Lung (tissue), 12 donors: ENCODE results near the gene BCOR. TPM values are rescaled to one million over a fixed set of nuclear protein-coding genes. Genes with fewer than 3 reads are reported as not detected.

Experiments used
- ATAC-seq: fragments of 200-7000 bp; cut with Tn5 transposase; one replicate; pipeline ENCODE4 v1.9.1; 2020; ENCODE audit warnings: moderate number of reproducible peaks; ENCODE audit not compliant: insufficient read depth, low FRiP score
- DNase-seq, 3 donors: peaks; one replicate each; pipeline ENCODE4 v3.0.0-alpha.2; 2013 to 2017
- H3K27ac ChIP-seq, 2 donors: one replicate each; pipeline ENCODE4 v1.5.1; 2013; ENCODE audit warnings: mild to moderate bottlenecking in 2 of 2, moderate library complexity in 2 of 2, control low read depth in 1 of 2, inconsistent platforms in 1 of 2, low read depth in 1 of 2, low read length in 1 of 2
- H3K27me3 ChIP-seq, 3 donors: one replicate each; pipeline ENCODE4 v1.5.1; 2013; ENCODE audit warnings: low read length in 2 of 3; ENCODE audit not compliant: control insufficient read depth in 3 of 3, insufficient read depth in 3 of 3
- H3K36me3 ChIP-seq, 4 donors: one replicate each; pipeline ENCODE4 v1.5.1; 2013; ENCODE audit warnings: low read length in 4 of 4, mild to moderate bottlenecking in 1 of 4, moderate library complexity in 1 of 4; ENCODE audit not compliant: control insufficient read depth in 4 of 4, insufficient read depth in 4 of 4
- H3K4me1 ChIP-seq, 5 donors: one replicate each; pipeline ENCODE4 v1.5.1; 2013; ENCODE audit warnings: low read length in 5 of 5, mild to moderate bottlenecking in 2 of 5, moderate library complexity in 1 of 5; ENCODE audit not compliant: control insufficient read depth in 5 of 5, insufficient read depth in 5 of 5
- H3K4me3 ChIP-seq: one replicate; pipeline ENCODE4 v1.5.1; 2013; ENCODE audit warnings: mild to moderate bottlenecking, control low read depth, moderate library complexity
- H3K9ac ChIP-seq, 2 donors: one replicate each; pipeline ENCODE4 v1.5.1; 2013; ENCODE audit warnings: low read length in 2 of 2, control low read depth in 1 of 2; ENCODE audit not compliant: insufficient read depth in 1 of 2
- H3K9me3 ChIP-seq, 4 donors: one replicate each; pipeline ENCODE4 v1.5.1; 2013; ENCODE audit warnings: low read length in 3 of 4, mild to moderate bottlenecking in 1 of 4, moderate library complexity in 1 of 4; ENCODE audit not compliant: control insufficient read depth in 4 of 4, insufficient read depth in 3 of 4
- CTCF ChIP-seq: IDR thresholded peaks from 2 replicates; pipeline ENCODE4 v1.5.1; 2012; ENCODE audit warnings: mild to moderate bottlenecking; ENCODE audit errors: control extremely low read depth, extremely low read depth
- WGBS, 2 donors: extraction: QIAGEN DNeasy Blood & Tissue Kit; methylation state at CpG; one replicate each; pipeline ENCODE4 v1.1.7; 2013; 5-methylcytosine and 5-hydroxymethylcytosine counted together
- polyA plus RNA-seq, 2 donors: library from polyadenylated mRNA; stranded (reverse); fragments of 200-250 nt; gene quantifications; one replicate each; pipeline ENCODE4 v1.2.1, GENCODE V29; 2013
- total RNA-seq, 2 donors: library from RNA; depleted of rRNA in 1 of 2; stranded (reverse); fragments of >200 nt in 1 of 2; gene quantifications; one replicate each; pipeline ENCODE4 v1.2.1, GENCODE V29; 2014 to 2021
- donor health status: control.
- donor health status: control.
- donor health status: Bipolar disorder and iron deficiency.
- donor health status: healthy.
- donor health status: DM: yes; HTN: yes; CAD: no.

Gene BCOR
- total and polyA plus RNA-seq, 4 donors: 10.8 to 67.2 (median 15.9) TPM

- 80 to 81% methylated on average over 2 of the region's 2 CpGs for WGBS, 2 donors
- no peak overlapping the region for H3K27ac ChIP-seq
These were observed 76.1 kb downstream of the BCOR start for GRCh38 chrX:40021647-40022046.

DNA sequence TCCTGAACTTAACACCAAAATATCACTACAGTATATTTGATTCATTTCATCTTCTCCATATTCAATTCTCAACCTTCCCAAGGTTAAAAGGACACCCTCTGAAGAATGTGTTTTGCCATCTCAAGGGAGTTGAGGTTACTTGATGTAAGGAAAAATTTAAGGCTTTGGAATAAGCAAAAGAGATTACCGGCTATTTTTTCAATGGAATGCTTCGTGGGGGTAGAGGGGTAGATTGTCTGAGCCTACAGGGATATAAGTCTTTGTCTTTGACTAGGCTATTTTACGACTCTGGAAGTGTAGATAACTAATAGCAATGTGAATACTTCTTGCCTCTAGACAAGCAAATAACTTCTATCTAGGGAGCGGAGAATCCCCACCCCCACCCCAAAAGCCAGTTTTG lies 78.2 kb downstream of the BCOR start:
- no peak overlapping the region for H3K4me3 ChIP-seq
- no peak overlapping the region for H3K27ac ChIP-seq
- H3K9ac ChIP-seq: no peak overlapping the region
- 83 to 89% methylated on average over 4 of the region's 4 CpGs for WGBS, 2 donors
- no peak for DNase-seq
- peaks cover 0 to 16% (median 2%) of the 10 kb centered on the region in 4 donors for H3K9me3 ChIP-seq
- H3K36me3 ChIP-seq: no peaks in the 10 kb centered on the region
- no peaks in the 10 kb centered on the region for H3K27me3 ChIP-seq
- no peaks in the 10 kb centered on the region for H3K4me1 ChIP-seq
- TF ChIP-seq CTCF: no peak
- no peak for ATAC-seq

More at GRCh38 chrX:40021647-40022046, 76.1 kb downstream of the BCOR start:
- no peaks in the 10 kb centered on the region for H3K36me3 ChIP-seq
- H3K4me1 ChIP-seq: no peaks in the 10 kb centered on the region
- no peak overlapping the region for H3K4me3 ChIP-seq
- H3K27me3 ChIP-seq: no peaks in the 10 kb centered on the region
- no peak overlapping the region for H3K9ac ChIP-seq
- peaks cover 0 to 11% (median 0%) of the 10 kb centered on the region in 4 donors for H3K9me3 ChIP-seq
- TF ChIP-seq CTCF: no peak
- ATAC-seq (no peak), DNase-seq (no peak)

DNA sequence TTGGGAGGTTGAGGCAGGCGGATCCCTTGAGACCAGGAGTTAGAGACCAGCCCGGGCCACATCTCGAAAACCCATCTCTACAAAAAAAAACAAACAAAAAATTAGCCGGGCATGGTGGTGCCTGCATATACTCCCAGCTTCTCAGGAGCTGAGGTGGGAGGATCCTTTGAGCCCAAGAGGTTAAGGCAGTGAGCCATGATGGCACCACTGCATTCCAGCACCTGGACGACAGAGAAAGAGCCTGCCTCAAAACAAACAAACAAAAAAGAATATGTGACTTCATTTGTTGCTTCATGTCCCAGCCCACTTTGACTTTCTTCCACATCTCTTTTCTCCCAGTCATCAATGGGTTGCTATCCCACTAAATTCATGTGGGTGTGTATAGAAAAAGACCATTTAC lies 79.7 kb downstream of the BCOR start:
- Histone ChIP-seq H3K9me3 (peaks cover 0 to 20% (median 2%) of the 10 kb centered on the region in 4 donors), H3K36me3 (no peaks in the 10 kb centered on the region), H3K9ac (no peak overlapping the region), H3K4me1 (peaks cover 0 to 1% (median 0%) of the 10 kb centered on the region in 5 donors), H3K4me3 (no peak overlapping the region), H3K27me3 (no peaks in the 10 kb centered on the region), H3K27ac (no peak overlapping the region)
- TF ChIP-seq CTCF: no peak
- DNase-seq (no peak), ATAC-seq (no peak)
- 77 to 93% methylated on average over 4 to 5 of the region's 5 CpGs for WGBS, 2 donors

DNA sequence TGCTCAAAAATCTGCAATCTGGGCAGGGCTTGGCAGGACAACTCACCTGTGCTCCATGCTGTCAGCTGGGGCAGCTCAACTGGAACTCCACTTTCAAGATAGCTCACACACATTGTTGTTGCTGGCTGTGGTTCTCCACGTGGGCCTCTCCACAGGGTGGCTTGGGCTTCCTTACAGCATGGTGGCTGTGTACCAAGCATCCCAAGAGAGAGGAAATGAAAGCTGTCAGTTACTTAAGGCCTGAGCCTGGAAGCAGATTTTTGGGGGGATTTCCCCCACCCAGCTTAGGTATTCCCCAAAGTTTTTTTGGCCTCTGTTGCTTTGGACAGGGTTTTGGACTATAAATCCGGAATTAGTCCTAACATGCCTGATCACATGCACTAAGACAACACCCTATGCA lies 81.0 kb downstream of the BCOR start:
- TF ChIP-seq CTCF: no peak
- H3K4me1 ChIP-seq: peaks cover 0 to 13% (median 4%) of the 10 kb centered on the region in 5 donors
- H3K36me3 ChIP-seq: no peaks in the 10 kb centered on the region
- no peak overlapping the region for H3K27ac ChIP-seq
- H3K4me3 ChIP-seq: no peak overlapping the region
- peaks cover 0 to 20% (median 2%) of the 10 kb centered on the region in 4 donors for H3K9me3 ChIP-seq
- ATAC-seq (no peak), DNase-seq (no peak)
- no peak overlapping the region for H3K9ac ChIP-seq
- H3K27me3 ChIP-seq: peaks cover 0 to 8% (median 0%) of the 10 kb centered on the region in 3 donors
- WGBS, 2 donors: 62 to 100% methylated on average over 2 of the region's 2 CpGs
